IPS-18c (cell line): ENCODE results near the gene RPAIN.
A peak's percentile ranks its signal among the peaks of the same experiment; 100 is the strongest.

Experiments
- H3K4me3 ChIP-seq: 2 replicates; pipeline ENCODE4 v1.7.0; 2013; ENCODE audit warnings: low read depth, mild to moderate bottlenecking, low read length, moderate library complexity; ENCODE audit not compliant: insufficient read depth
- H3K9me3 ChIP-seq: one replicate; pipeline ENCODE4 v1.6.1; 2013; ENCODE audit warnings: mild to moderate bottlenecking, low read length, moderate library complexity; ENCODE audit not compliant: control insufficient read depth, insufficient read depth

RPAIN gene

GRCh38 chr17:5419959-5420653, at the start of gene RPAIN:
Gene RPAIN, plus strand, starts transcription at chr17:5420182. Its CDS starts 29 bp downstream, at chr17:5420211.
- peak within 1 kb of the TSS; percentile 84 for H3K4me3 ChIP-seq

DNA sequence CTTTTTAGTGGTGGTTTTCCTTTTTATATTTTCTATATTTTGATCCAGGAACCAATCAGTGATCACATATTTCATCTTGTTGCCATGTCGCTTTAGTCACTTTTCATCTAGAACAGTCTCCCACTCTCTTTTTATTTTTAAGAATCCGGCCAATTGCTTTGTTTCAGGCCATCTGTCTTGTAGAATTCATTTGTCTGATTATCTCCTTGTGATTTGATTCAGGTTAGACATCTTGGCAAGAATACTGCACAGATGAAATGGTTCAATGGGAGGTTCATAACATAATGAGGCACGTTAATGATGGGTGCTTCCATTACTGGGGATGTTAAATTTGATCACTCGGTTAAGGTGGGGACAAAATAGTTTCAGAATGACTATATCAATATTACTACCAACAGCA, 49.6 kb upstream of the RPAIN start:
- Histone ChIP-seq H3K4me3 (no peak overlapping the region), H3K9me3 (no peaks in the 10 kb centered on the region)

More at GRCh38 chr17:5419959-5420653, at the start of gene RPAIN:
- H3K9me3 ChIP-seq: no peaks in the 10 kb centered on the region

DNA sequence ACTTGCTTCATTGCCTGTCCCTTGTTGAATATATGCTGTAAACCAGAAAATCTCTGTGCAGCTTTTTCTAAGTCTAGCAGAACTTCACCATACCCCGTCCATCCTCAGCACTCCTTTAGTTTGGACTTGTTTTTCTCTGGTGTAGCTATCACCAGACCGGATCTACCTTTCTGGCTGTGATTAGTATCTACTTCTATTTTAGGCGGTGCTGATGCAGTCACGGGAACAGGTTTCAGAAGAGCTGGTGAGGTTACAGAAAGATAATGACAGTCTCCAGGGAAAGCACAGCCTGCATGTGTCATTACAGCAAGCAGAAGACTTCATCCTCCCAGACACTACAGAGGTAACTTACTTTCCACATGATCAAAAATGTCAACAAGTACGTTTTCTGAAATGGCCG, 46.9 kb upstream of the RPAIN start:
- no peaks in the 10 kb centered on the region for H3K9me3 ChIP-seq

DNA sequence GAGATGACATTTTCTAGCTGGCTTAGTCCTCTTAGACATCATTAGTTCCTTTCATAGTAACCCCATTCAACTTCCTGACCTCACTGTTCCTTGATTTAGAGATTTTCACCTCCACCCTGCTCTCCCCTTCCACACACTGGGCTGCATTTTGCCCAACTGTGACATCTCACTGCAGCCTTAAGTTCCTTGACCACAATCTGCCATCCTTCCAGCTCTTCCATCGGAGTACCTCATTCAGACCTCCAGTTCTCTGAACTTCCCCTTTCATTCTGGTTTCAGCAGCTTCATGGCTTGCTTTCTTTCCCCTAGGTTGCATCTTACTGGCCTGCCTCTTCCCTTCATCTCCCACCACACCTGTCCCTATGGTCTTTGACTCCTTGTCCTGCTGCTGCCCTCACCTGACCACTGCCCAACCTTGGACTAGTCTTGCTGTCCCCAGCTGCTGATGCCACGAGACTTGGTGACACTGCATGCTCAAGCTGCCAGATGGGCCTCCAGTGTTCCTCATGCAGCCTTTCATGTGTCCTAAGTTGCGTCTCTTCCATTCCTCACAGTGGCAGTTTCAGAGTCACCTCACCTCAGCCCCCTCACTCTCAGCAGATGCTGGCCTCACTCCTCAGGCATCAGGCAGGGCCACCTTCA, 41.3 kb upstream of the RPAIN start:
- Histone ChIP-seq H3K9me3 (no peaks in the 10 kb centered on the region), H3K4me3 (no peak overlapping the region)

More for the DNA sequence above, 46.9 kb upstream of the RPAIN start:
- no peak overlapping the region for H3K4me3 ChIP-seq

DNA sequence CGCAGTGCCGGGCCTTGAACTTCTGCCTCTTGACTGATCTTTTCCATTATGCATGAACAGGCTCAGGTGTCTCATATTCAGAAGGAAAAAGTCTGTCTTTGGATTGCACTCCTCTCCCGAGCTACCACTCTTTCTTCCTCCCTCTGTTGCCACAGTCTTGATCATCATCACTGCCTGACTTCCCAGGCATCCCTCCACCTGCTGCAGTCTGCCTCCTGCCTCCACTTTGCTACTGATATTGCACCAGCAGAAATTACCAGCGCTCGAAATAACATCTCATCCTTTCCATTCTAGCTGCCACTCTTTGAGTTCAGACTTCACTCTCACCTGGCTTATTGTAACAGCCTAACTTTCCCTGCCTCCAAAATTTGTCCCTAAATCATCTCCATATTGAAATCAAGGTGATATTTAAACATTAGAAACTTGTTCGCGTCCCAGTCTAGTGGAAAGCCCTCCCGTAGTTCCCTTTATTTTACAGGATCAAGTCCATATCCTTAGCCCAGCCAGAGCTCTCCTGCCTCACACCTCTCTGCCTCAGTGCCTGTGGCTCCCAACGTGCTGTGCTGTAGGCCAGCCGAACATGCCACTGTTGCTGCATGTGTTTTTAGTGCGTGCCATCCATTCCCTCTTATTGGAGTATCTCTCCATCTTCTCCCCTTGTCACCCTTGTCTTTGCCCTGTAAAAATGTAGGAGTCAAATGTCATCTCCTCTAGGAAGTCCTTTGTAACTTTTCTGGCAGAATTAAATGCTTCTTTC, 40.5 kb upstream of the RPAIN start:
- no peak overlapping the region for H3K4me3 ChIP-seq
- no peaks in the 10 kb centered on the region for H3K9me3 ChIP-seq

DNA sequence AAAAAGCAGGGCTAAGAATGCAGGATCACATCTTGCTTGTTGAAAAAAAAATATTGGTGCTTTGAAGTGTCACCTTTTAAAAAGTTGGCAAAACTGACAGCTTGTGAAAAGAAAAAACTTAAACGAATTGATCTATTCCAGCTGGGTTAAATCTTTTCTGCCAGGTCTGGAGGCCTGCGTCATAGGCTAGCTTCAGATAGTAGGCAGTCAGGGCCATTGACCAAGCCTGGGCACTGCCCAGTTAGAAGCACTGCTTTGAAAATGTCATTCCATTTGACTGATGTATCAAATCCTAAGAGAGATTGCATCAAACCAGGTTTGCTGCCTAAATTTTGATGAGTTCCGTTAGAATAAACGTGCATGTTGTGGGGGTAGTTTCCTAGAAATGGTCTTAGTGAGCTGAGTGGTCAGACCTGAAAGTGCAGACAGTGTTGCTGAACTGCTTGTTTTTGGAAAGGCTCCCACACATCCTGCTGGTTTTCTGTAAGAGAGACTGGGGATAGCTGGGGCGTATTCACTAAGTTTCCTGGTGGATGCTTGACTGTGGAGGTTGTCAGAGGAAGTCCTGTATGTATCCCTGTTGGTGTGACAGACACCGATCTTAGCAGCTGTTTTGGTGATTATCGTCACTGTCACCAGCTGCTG, 39.4 kb upstream of the RPAIN start:
- Histone ChIP-seq H3K9me3 (no peaks in the 10 kb centered on the region), H3K4me3 (no peak overlapping the region)

- Histone ChIP-seq H3K4me3 (no peak overlapping the region), H3K9me3 (no peaks in the 10 kb centered on the region)
These were observed 38.4 kb upstream of the RPAIN start for GRCh38 chr17:5381542-5381941.

GRCh38 chr17:5391678-5392077, 28.3 kb upstream of the RPAIN start:
- Histone ChIP-seq H3K4me3 (no peak overlapping the region), H3K9me3 (no peaks in the 10 kb centered on the region)

DNA sequence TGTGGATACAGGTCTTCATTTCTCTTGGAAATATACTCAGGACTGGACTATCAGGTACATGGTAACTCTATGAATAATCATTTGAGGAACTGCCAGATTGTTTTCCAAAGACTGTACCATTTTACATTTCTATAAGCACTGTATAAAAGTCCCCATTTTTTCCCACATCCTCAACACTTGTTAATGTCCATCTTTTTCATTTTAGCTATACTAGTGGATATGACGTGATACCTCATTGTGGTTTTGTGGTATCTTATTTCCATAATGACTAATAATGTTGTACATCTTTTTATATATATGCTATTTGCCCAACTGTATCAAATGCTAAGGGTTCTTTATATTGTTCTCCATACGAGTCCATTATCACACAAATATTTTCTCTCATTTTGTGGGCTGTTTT, 23.4 kb upstream of the RPAIN start:
- Histone ChIP-seq H3K9me3 (no peaks in the 10 kb centered on the region), H3K4me3 (no peak overlapping the region)

GRCh38 chr17:5399767-5400166, 20.2 kb upstream of the RPAIN start:
- H3K9me3 ChIP-seq: no peaks in the 10 kb centered on the region
- H3K4me3 ChIP-seq: no peak overlapping the region

GRCh38 chr17:5405400-5405799, 14.6 kb upstream of the RPAIN start:
- H3K4me3 ChIP-seq: no peak overlapping the region
- no peaks in the 10 kb centered on the region for H3K9me3 ChIP-seq

- Histone ChIP-seq H3K4me3 (no peak overlapping the region), H3K9me3 (no peaks in the 10 kb centered on the region)
These were observed 11.8 kb upstream of the RPAIN start for GRCh38 chr17:5408186-5408585.

DNA sequence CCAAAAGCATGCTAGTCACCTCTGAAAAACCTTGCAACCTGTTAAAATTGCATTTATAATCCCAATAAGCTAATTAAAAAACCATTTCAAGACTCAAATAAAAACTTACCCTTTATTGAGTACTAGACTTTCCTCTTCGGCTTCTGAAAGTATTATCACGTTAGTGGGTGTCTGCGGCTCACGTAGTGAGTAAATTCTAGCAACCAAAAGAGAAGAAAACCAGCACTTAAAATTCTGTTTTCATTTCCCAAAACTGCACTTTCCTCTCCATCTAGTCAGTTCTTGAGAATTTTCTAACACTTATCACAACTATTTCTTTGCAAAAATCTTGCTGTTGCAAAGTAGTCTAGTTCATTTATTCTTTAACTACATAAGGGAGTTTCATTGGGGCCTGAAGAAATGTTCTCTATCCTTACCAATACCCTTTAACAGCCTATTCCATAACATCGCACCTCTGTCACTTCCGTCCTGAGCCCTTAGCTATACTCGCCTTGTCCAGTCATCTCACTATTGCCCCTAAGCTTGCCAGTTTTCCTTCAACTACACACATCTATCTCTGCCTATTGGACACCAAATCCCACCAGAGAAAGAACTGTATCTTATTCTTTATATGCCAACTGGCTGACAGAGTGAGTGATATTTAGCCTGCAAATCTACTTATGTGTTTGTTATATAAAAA, 9.2 kb upstream of the RPAIN start:
- no peaks in the 10 kb centered on the region for H3K9me3 ChIP-seq
- no peak overlapping the region for H3K4me3 ChIP-seq

DNA sequence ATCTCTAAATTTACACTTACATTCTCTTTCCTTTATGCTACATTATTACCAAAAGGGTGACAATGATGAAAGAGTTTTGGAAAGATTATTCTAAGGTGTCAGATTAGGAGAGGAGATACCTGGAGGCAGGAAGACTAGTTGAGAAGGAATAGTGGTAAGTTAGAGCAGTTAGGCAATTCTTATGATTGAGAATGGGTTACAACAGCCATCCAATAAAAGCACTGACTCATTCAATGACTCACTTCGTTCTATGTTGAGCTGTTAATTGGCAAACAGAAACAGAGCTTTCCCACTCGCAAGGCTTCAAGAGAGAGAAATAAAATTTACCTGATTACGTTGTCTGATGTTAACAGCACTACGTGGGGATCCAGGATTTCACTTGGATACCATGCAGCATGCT, 6.3 kb upstream of the RPAIN start:
- Histone ChIP-seq H3K9me3 (no peaks in the 10 kb centered on the region), H3K4me3 (no peak overlapping the region)

DNA sequence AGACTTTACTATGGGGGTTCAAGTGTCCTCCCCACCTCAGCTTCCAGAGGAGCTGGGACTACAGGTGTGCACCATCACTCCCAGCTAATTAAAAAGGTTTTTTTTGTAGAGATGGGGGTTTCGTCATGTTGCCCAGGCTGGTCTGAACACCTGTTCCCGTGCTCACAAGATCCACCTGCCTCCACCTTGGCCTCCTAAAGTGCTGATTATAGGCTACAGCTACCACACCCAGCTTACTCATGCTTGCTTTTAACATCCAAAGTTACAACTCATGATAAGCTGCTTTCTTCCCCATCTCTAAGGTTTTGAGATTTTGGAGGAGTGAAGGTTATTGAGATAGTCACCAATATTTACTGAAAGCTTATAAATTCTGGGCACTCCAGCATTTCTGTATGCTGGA, 3.1 kb upstream of the RPAIN start:
- H3K9me3 ChIP-seq: no peaks in the 10 kb centered on the region
- no peak overlapping the region for H3K4me3 ChIP-seq

DNA sequence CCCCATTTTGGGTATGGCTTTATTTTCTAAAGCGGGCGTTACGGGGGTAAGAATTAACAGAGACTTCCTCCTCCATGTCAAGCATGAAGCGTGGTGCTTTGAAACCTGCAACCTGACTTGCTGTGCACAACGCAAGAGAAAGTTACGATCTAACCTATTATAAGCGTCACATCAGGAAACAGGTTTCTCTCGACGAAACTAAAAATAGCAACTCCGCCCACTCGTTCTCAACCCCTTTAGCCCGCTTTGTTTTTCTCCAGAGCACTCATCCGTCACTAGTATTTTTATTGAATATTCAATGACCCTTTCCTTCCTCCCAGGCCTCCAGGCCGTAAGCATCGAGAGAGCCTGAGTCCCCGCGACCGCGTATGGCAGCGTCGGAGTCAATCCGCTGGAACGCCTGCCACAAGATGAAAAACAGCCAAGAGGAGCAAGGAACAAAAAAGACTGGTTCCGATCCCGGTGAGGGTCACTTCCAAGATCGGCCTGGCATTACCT, 1.1 kb upstream of the RPAIN start:
- H3K4me3 ChIP-seq: peak overlapping the region; percentile 84
- no peaks in the 10 kb centered on the region for H3K9me3 ChIP-seq

- H3K9me3 ChIP-seq: no peaks in the 10 kb centered on the region
- H3K4me3 ChIP-seq: peak within 1 kb of the TSS; percentile 84
These were observed 525 bp upstream of the RPAIN start, which contains the start of gene NUP88 for GRCh38 chr17:5419356-5419958. Gene NUP88, minus strand, starts transcription at chr17:5419662. Its CDS starts 12 bp downstream, at chr17:5419650.
